Mammary epithelial cell (primary cell): Measurements from ENCODE around the gene L2HGDH.

ENCODE experiments used
- EZH2 ChIP-seq: IDR thresholded peaks from 2 replicates; pipeline ENCODE4 v1.6.1; 2012; ENCODE audit warnings: low read length, inconsistent platforms, borderline replicate concordance
- TF ChIP-seq, protein P1 (sequence below), 2 donors: IDR thresholded peaks in 1 of 2; conservative IDR thresholded peaks in 1 of 2; 2 replicates each; pipeline ENCODE4 v1.5.1; 2011 to 2012; ENCODE audit warnings: inconsistent platforms in 2 of 2, low read length in 2 of 2, mild to moderate bottlenecking in 2 of 2, control low read depth in 1 of 2, low read depth in 1 of 2; ENCODE audit not compliant: insufficient read depth in 1 of 2; ENCODE audit errors: extremely low read depth in 1 of 2

DNA sequence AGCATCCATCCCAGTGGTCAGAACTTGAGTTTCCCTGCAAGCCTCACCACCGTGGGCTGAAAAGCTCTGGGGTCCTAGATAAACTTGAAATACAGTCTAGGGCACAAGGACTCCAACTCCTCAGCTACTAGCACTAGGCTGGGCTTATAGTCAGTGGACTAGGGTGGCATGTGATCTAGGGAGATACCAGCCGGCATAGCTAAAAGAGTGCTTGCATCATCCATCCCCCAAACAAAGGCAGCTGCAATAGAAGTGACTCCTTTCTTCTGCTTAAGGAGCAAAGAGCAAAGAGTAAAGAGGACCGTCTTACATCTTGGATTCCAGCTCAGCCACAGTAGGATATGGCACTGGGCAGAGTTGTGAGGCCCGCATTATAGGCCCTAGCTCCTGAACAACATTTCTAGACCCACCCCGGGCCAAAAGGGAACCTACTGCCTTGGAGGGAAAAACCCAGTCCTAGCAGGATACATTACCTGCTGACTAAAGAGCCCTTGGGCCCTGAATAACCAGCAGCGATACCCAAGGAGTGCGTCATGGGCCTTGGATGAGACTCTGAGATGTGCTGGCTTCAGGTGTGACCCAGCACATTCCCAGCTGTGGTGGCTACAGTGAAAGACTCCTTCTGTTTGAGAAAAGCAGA, 62.8 kb downstream of the L2HGDH start:
- TF ChIP-seq, protein P1, sequence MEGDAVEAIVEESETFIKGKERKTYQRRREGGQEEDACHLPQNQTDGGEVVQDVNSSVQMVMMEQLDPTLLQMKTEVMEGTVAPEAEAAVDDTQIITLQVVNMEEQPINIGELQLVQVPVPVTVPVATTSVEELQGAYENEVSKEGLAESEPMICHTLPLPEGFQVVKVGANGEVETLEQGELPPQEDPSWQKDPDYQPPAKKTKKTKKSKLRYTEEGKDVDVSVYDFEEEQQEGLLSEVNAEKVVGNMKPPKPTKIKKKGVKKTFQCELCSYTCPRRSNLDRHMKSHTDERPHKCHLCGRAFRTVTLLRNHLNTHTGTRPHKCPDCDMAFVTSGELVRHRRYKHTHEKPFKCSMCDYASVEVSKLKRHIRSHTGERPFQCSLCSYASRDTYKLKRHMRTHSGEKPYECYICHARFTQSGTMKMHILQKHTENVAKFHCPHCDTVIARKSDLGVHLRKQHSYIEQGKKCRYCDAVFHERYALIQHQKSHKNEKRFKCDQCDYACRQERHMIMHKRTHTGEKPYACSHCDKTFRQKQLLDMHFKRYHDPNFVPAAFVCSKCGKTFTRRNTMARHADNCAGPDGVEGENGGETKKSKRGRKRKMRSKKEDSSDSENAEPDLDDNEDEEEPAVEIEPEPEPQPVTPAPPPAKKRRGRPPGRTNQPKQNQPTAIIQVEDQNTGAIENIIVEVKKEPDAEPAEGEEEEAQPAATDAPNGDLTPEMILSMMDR (conservative IDR thresholded peaks at IDR 0.05 in 1 of 2, IDR thresholded peaks at IDR 0.05 in 1 of 2; ENCODE audit: extremely low read depth in 1 of 2, insufficient read depth in 1 of 2, low read depth in 1 of 2, low read length in 2 of 2): no peak
- TF ChIP-seq EZH2: no peak
